AG09319 (cell line): ENCODE measurements around the gene TBC1D16.

Experiments
- DNase-seq: peaks from one replicate; pipeline ENCODE4 v3.0.0-alpha.2; 2010; ENCODE audit warnings: low read depth; ENCODE audit errors: extremely low read depth
- CTCF ChIP-seq: IDR thresholded peaks from 2 replicates; pipeline ENCODE4 v1.5.1; 2011; ENCODE audit warnings: low read depth, mild to moderate bottlenecking, inconsistent platforms, low read length, moderate library complexity

TBC1D16 gene

GRCh38 chr17:80063830-80064585, 28.3 kb upstream of the TBC1D16 start:
- DNase-seq, result peak; percentile 31
- TF ChIP-seq CTCF, result no peak

DNA sequence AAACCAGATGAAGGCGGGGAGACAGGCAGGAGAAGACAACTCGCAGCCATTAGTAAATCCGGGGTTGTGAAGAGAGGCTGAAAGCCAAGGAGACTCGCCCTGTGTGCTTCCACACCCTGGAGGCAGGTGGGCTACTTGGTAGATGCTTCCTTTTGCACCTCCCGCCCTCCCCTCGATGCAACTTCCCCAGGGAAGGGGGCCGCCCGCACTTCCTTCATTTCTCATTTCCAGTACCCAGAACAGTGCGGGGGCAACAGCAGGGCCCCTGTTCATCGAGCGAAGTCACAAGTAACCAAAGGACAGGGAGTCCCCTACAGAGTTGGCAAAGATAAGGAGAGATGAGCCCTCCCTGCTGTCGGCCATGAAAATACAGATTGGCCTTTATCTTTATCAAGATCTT, 25.7 kb upstream of the TBC1D16 start:
- no peak for TF ChIP-seq CTCF
- no peak for DNase-seq

DNA sequence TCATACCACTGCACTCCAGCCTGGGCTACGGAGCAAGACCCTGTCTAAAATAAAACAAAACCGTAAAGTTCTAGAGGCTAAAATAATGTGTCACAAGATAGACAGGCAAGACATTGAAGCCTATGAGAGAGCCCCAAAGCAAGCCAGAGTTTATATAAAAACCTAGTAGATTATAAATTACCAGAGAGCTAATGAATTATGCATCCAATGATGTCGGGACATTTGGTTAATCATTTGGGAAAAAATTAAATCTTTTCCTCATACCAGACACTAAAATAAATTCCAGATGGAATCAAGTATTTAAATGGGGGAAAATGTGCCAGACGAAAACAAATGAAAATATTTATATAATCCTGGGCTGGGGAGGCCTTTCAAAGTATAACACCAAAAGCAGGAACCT, 25.0 kb upstream of the TBC1D16 start:
- no peak for TF ChIP-seq CTCF

GRCh38 chr17:80058311-80058955, 22.8 kb upstream of the TBC1D16 start:
- DNase-seq, result no peak
- no peak for TF ChIP-seq CTCF

More for the DNA sequence above, 25.0 kb upstream of the TBC1D16 start:
- no peak for DNase-seq

GRCh38 chr17:80055597-80055996, 19.9 kb upstream of the TBC1D16 start:
- no peak for DNase-seq
- TF ChIP-seq CTCF, result no peak

GRCh38 chr17:80053102-80053501, 17.4 kb upstream of the TBC1D16 start:
- no peak for DNase-seq
- no peak for TF ChIP-seq CTCF

DNA sequence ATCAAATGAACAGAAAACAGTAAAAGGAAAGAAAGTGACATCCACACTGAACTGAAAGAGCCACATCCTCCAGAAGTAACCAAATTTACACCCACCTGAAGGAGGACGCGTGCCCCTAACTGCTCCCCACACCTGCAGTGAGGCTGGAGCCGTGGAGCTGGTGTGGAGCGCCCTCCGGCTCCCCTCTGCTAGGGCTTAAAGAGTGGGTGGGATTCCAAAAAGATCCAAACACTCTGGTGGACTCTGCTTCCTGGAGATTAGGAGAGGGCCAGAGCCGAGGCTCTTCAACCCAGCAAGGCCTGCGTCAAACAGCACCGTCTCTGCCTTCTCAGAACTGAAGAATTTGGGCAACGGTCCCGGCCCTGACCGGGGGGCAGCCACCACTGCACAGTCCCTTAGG, 16.0 kb upstream of the TBC1D16 start:
- DNase-seq, result no peak
- TF ChIP-seq CTCF, result no peak
